K562 (cell line): ENCODE measurements around the gene MYOM1. TPM values are rescaled to one million over a fixed set of nuclear protein-coding genes. Genes with fewer than 3 reads are reported as not detected.

ENCODE experiments used
- ATAC-seq: fragments of 200-7000 bp; cut with Tn5 transposase; 3 replicates; pipeline ENCODE4 v1.9.1; 2020; ENCODE audit warnings: moderate library complexity
- BruUV-seq: library from RNA; stranded (reverse); fragments of 400-500 nt; replicated peaks from 2 replicates; lab custom pipeline; 2021; lab: Mats Ljungman, UMichigan
- CTCF ChIA-PET: fragments of 300-600 bp; formaldehyde crosslinking; extraction: SDS; loops from one replicate; lab custom pipeline; 2021; ENCODE audit warnings: low intra/inter-chr PET ratio; lab: Yijun Ruan, JAX
- POLR2A ChIA-PET: fragments of 300-600, 350-650 bp; sonication (Branson Sonifier 250); formaldehyde crosslinking; extraction: SDS; loops from one replicate; lab custom pipeline; 2021; ENCODE audit warnings: antibody characterized with exemption, inconsistent platforms; lab: Yijun Ruan, JAX
- DNase-seq, 4 experiments: peaks; one replicate each; pipeline versions ENCODE4 v3.0.0 to v3.0.0-alpha.2; 2011 to 2018; ENCODE audit warnings: low spot score in 3 of 4, mixed read lengths in 3 of 4; ENCODE audit errors: extremely low read depth in 1 of 4
- FAIRE-seq: peaks from 2 replicates; lab custom pipeline; 2011; peaks lifted over from hg19 to GRCh38; lab: Jason Lieb, UNC
- H2AFZ ChIP-seq: 2 replicates; pipeline ENCODE4 v1.6.0; 2011; ENCODE audit warnings: low read depth, low read length, control low read depth, inconsistent platforms
- H3K27ac ChIP-seq: fragments of 200-600 bp; 3 replicates; pipeline ENCODE4 v1.8.0; 2011; ENCODE audit warnings: low read depth, mild to moderate bottlenecking, control low read depth, inconsistent platforms, low read length, moderate library complexity, mixed read lengths; ENCODE audit errors: extremely low read depth
- H3K27me3 ChIP-seq, 2 experiments: fragments of 300-600 bp in 1 of 2; 2 replicates in 1 of 2; 3 replicates in 1 of 2; pipeline versions ENCODE4 v1.6.0 to v1.8.0; 2011; ENCODE audit warnings: inconsistent platforms in 2 of 2, low read length in 2 of 2, mild to moderate bottlenecking in 1 of 2, mixed read lengths in 1 of 2, moderate library complexity in 1 of 2; ENCODE audit not compliant: control insufficient read depth in 2 of 2, insufficient read depth in 2 of 2
- H3K36me3 ChIP-seq: fragments of 300-600 bp; 3 replicates; pipeline ENCODE4 v1.8.0; 2011; ENCODE audit warnings: mild to moderate bottlenecking, low read length, inconsistent platforms; ENCODE audit not compliant: control insufficient read depth, insufficient read depth
- H3K4me1 ChIP-seq, 2 experiments: fragments of 200-600 bp in 1 of 2; replicated peaks in 1 of 2; 2 replicates in 1 of 2; 3 replicates in 1 of 2; pipeline versions ENCODE4 v1.5.1 to v1.8.0; 2011; ENCODE audit warnings: inconsistent platforms in 2 of 2, low read length in 2 of 2, mild to moderate bottlenecking in 1 of 2, mixed read lengths in 1 of 2, moderate library complexity in 1 of 2; ENCODE audit not compliant: control insufficient read depth in 2 of 2, insufficient read depth in 2 of 2
- H3K4me2 ChIP-seq: 2 replicates; pipeline ENCODE4 v1.6.1; 2011; ENCODE audit warnings: low read length, control low read depth, inconsistent platforms, mixed read lengths; ENCODE audit not compliant: insufficient read depth
- H3K4me3 ChIP-seq: fragments of 200-600 bp; sonication (generic), shearing (Covaris generic); 2 replicates; pipeline ENCODE4 v1.5.1; 2016; ENCODE audit warnings: control low read depth, inconsistent platforms
- H3K79me2 ChIP-seq: fragments of 200-600 bp; 3 replicates; pipeline ENCODE4 v1.8.0; 2011; ENCODE audit warnings: low read length, inconsistent platforms; ENCODE audit not compliant: control insufficient read depth, insufficient read depth
- H3K9ac ChIP-seq, 2 experiments: 2 replicates each; pipeline versions ENCODE4 v1.6.0 to v1.6.1; 2011; ENCODE audit warnings: low read depth in 2 of 2, low read length in 2 of 2, control low read depth in 1 of 2, inconsistent platforms in 1 of 2, mild to moderate bottlenecking in 1 of 2, mixed read lengths in 1 of 2; ENCODE audit not compliant: insufficient read depth in 1 of 2
- H3K9me1 ChIP-seq: one replicate; pipeline ENCODE4 v1.6.0; 2011; ENCODE audit warnings: inconsistent platforms, mild to moderate bottlenecking, low read length, moderate library complexity; ENCODE audit not compliant: control insufficient read depth, insufficient read depth
- H3K9me3 ChIP-seq: replicated peaks from 2 replicates; pipeline ENCODE4 v1.5.1; 2011; ENCODE audit warnings: low read depth, low read length, inconsistent platforms; ENCODE audit not compliant: control insufficient read depth, insufficient read depth
- H4K20me1 ChIP-seq: replicated peaks from 2 replicates; pipeline ENCODE4 v1.6.1; 2011; ENCODE audit warnings: low read length, inconsistent platforms, mixed read lengths; ENCODE audit not compliant: control insufficient read depth, insufficient read depth
- CBX1 ChIP-seq: sonication (generic); IDR thresholded peaks from 2 replicates; pipeline ENCODE4 v1.6.1; 2016; ENCODE audit warnings: antibody characterized with exemption, low read depth, mild to moderate bottlenecking
- GTF2A2 ChIP-seq: IDR thresholded peaks from 2 replicates; pipeline ENCODE4 v1.6.1; 2016; ENCODE audit warnings: mild to moderate bottlenecking, missing genetic modification characterization, missing compliant biosample characterization
- KAT7 ChIP-seq: sonication (generic); formaldehyde crosslinking; IDR thresholded peaks from 2 replicates; pipeline ENCODE4 v1.8.0; 2022; ENCODE audit warnings: missing genetic modification reagents, mild to moderate bottlenecking, borderline replicate concordance
- NCOR1 ChIP-seq: fragments of 450-650 bp; IDR thresholded peaks from 2 replicates; pipeline ENCODE4 v1.6.1; 2016; ENCODE audit warnings: mild to moderate bottlenecking, moderate library complexity
- NKRF ChIP-seq: fragments of 450-650 bp; IDR thresholded peaks from 2 replicates; pipeline ENCODE4 v1.6.1; 2016; ENCODE audit warnings: borderline replicate concordance
- OTX1 ChIP-seq: fragments of 450-650 bp; formaldehyde crosslinking; IDR thresholded peaks from 2 replicates; pipeline ENCODE4 v1.4.0; 2022; ENCODE audit warnings: mild to moderate bottlenecking
- POLR3A ChIP-seq: IDR thresholded peaks from 2 replicates; pipeline ENCODE4 v1.6.1; 2011; ENCODE audit warnings: borderline replicate concordance, mild to moderate bottlenecking, moderate library complexity; ENCODE audit not compliant: insufficient read length, insufficient read depth; ENCODE audit errors: extremely low read depth
- RBBP5 ChIP-seq: fragments of 200-600 bp; sonication (generic); IDR thresholded peaks from 2 replicates; pipeline ENCODE4 v1.6.1; 2012; ENCODE audit warnings: borderline replicate concordance, mild to moderate bottlenecking, low read length, control low read depth, inconsistent platforms; ENCODE audit not compliant: insufficient read depth, poor library complexity, severe bottlenecking
- ZBTB49 ChIP-seq: sonication (generic); formaldehyde crosslinking; IDR thresholded peaks from 2 replicates; pipeline ENCODE4 v1.8.0; 2022; ENCODE audit warnings: missing genetic modification reagents, mild to moderate bottlenecking, borderline replicate concordance
- ZNF398 ChIP-seq: fragments of 250-450 bp; sonication (Bioruptor Pico); IDR thresholded peaks from 2 replicates; pipeline ENCODE4 v1.8.0; 2021; ENCODE audit warnings: moderate library complexity, mild to moderate bottlenecking, inconsistent platforms
- ZNF764 ChIP-seq: fragments of 250-450 bp; sonication (Bioruptor Pico); IDR thresholded peaks from 2 replicates; pipeline ENCODE4 v1.4.0; 2020; ENCODE audit warnings: low read depth, mild to moderate bottlenecking, moderate library complexity
- WGBS: fragments of 100-300 bp; shearing (Covaris generic); methylation state at CpG from one replicate; pipeline ENCODE4 v1.1.6; 2016; ENCODE audit warnings: low coverage, mixed read lengths; ENCODE audit not compliant: insufficient coverage; ENCODE audit errors: missing lambda C conversion rate; 5-methylcytosine and 5-hydroxymethylcytosine counted together
- in situ Hi-C: fragments of 300-500 bp; cut with MboI; formaldehyde crosslinking; loops from 4 replicates; pipeline ENCODE4 v1.15.0; 2018; ENCODE audit warnings: inconsistent platforms, mixed read lengths
- intact Hi-C: fragments of 100-400 bp; cut with micrococcal nuclease; formaldehyde crosslinking; loops from 2 replicates; pipeline ENCODE4 v1.14.2; 2022
- polyA plus RNA-seq, 8 experiments: library from polyadenylated mRNA; depleted of rRNA in 4 of 8; stranded (reverse) in 5 of 8; unstranded in 3 of 8; fragments of >200 nt; fragmentation: Nextera tagmentation in 2 of 8; fragmentation: Illumina TruSeq in 1 of 8; extraction: Ambion mirVana in 2 of 8; extraction: Trizol in 1 of 8; gene quantifications; 2 replicates each; pipeline versions ENCODE4 v1.2.1 to v1.2.3, GENCODE V29; 2011 to 2014; ENCODE audit warnings: inconsistent platforms in 1 of 8, missing spikeins in 1 of 8
- total RNA-seq, 7 experiments: library from RNA; depleted of rRNA in 6 of 7; stranded (reverse); fragments of >200 nt in 6 of 7; fragmentation: Illumina TruSeq in 2 of 7; extraction: Trizol in 2 of 7; gene quantifications; 2 replicates each; pipeline versions ENCODE4 v1.2.1 to v1.2.3, GENCODE V29; 2011 to 2021; ENCODE audit warnings: low replicate concordance in 1 of 7

Gene MYOM1
- total and polyA plus RNA-seq, 9 of the 15 experiments (the other 6 are each of a cell fraction or from before 2014, with no cell fraction given), result 0.01 to 0.62 (median 0.25) TPM

DNA sequence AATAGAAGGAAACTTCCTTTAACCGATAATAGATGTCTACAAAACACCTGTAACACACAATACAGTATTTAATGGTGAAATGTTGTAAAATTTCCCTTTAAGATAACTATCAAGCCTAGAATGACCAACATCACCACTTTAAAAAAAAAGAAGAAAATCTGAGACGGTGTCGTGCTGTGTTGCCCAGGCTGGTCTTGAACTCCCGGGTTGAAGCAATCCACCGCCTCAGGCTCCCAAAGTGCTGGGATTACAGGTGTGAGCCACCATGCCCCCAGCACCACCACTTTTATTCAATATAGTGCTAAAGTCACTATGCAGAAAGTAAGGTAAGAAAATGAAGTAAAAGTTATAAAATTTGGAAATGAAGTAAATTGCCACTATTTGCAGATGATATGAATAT, 96.9 kb downstream of the MYOM1 start:
- H4K20me1 ChIP-seq, result no peaks in the 10 kb centered on the region
- no peaks in the 10 kb centered on the region for H3K36me3 ChIP-seq
- POLR2A ChIA-PET, result no interaction called here
- 66% methylated on average over 5 of the region's 5 CpGs for WGBS
- no peaks in the 10 kb centered on the region for H3K79me2 ChIP-seq
- no peak overlapping the region for H3K9ac ChIP-seq
- no peak for TF ChIP-seq KAT7 (CRISPR knock-in tag)
- TF ChIP-seq POLR3A, result no peak
- TF ChIP-seq ZBTB49 (CRISPR knock-in tag), result no peak
- no peak for TF ChIP-seq ZNF398 (CRISPR knock-in tag)
- TF ChIP-seq CBX1, result no peak
- no peak for TF ChIP-seq ZNF764 (CRISPR knock-in tag)
- no peak for TF ChIP-seq NCOR1
- no peak for TF ChIP-seq GTF2A2 (tag)
- no peak for TF ChIP-seq OTX1 (CRISPR knock-in tag)
- no peak for TF ChIP-seq RBBP5
- no peak for TF ChIP-seq NKRF
- H3K9me3 ChIP-seq, result no peaks in the 10 kb centered on the region
- H3K27ac ChIP-seq, result no peak overlapping the region
- no peaks in the 10 kb centered on the region; a peak in 1 of 5 replicates for H3K27me3 ChIP-seq
- no peak for ATAC-seq
- BruUV-seq, result no TSS peak
- H3K4me3 ChIP-seq, result no peak overlapping the region
- DNase-seq, result no peak
- no peak overlapping the region for H2AFZ ChIP-seq
- H3K4me2 ChIP-seq, result no peak overlapping the region
- peaks cover 4 to 10% of the 10 kb centered on the region in 2 experiments; a peak in 3 of 5 replicates for H3K4me1 ChIP-seq
- CTCF ChIA-PET, result no interaction called here
- in situ Hi-C loops (no loop called here), intact Hi-C loops (no loop called here)
- H3K9me1 ChIP-seq, result no peaks in the 10 kb centered on the region
- FAIRE-seq, result no peak
